ENCODE results near the gene EZR.

Gene EZR

GRCh38 chr6:158795516-158795915, 23.7 kb downstream of the EZR start:
- H3K36me3 ChIP-seq (ENCODE audit: control insufficient read depth in 2 of 2, insufficient read depth in 1 of 2, low read length in 2 of 2) = peaks cover 0 to 4% of the 10 kb centered on the region in 2 experiments; a peak in 2 of 3 replicates
- no peak overlapping the region for H3K4me3 ChIP-seq (ENCODE audit: low read depth, low read length)
- H3K9me3 ChIP-seq (ENCODE audit: control insufficient read depth, insufficient read depth, low read depth, low read length) = no peaks in the 10 kb centered on the region
- TF ChIP-seq ZNF629 (tag by site-specific recombination; IDR thresholded peaks at IDR 0.05) (no peak), ZNF624 (tag by site-specific recombination; IDR thresholded peaks at IDR 0.05) (no peak), ZNF292 (tag by site-specific recombination; IDR thresholded peaks at IDR 0.05; ENCODE audit: borderline replicate concordance, low read depth) (no peak), ZNF121 (tag by site-specific recombination; IDR thresholded peaks at IDR 0.05) (no peak), ZBTB6 (tag by site-specific recombination; IDR thresholded peaks at IDR 0.05) (no peak), PRDM1 (tag by site-specific recombination; IDR thresholded peaks at IDR 0.05) (no peak), TRIM28 (IDR thresholded peaks at IDR 0.05; ENCODE audit: borderline replicate concordance, low read length) (no peak), ZNF701 (tag by site-specific recombination; IDR thresholded peaks at IDR 0.05) (no peak), ZNF777 (tag by site-specific recombination; IDR thresholded peaks at IDR 0.05; ENCODE audit: borderline replicate concordance) (no peak), ZNF37A (tag by site-specific recombination; IDR thresholded peaks at IDR 0.05) (no peak), ZBTB7A (tag by site-specific recombination; IDR thresholded peaks at IDR 0.05; ENCODE audit: low read depth) (no peak), ZNF146 (tag by site-specific recombination; IDR thresholded peaks at IDR 0.05) (no peak)
- CTCF ChIA-PET = interaction anchor here (0.8 to 3.8 kb wide), 4 partner anchors 10 to 178 kb away, joined by 3 to 24 read pairs (median 4); no protein-coding TSS in a partner anchor
- H3K4me1 ChIP-seq (ENCODE audit: control insufficient read depth, insufficient read depth, low read length) = peaks cover 29% of the 10 kb centered on the region
- H3K27ac ChIP-seq (ENCODE audit: extremely low read depth, low read depth, low read length) = no peak overlapping the region
- POLR2A ChIA-PET = interaction anchor here (1.5 kb wide), 1 partner anchor 24 kb away, joined by 3 read pairs; the partner anchor contains the start of gene EZR

DNA sequence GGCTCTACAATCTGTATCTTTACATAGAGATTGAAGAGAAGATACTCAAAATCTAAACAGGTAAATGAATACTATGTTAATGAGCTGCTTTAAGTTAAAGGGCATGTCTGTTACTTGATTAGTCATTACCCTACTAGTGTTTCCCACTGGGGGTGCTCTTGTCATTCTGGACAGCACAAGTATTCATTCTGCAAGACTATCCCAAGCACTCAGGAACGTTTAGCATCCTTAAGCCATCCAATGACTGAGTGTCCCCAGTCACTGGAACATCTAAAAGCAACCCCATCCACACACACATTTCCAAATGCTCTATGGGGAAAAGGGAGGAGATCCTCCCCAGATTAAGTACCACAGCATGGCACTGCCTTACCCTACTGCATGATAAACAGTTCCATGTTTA, 25.7 kb downstream of the EZR start:
- Histone ChIP-seq H3K27ac (ENCODE audit: extremely low read depth, low read depth, low read length) (no peak overlapping the region), H3K36me3 (ENCODE audit: control insufficient read depth in 2 of 2, insufficient read depth in 1 of 2, low read length in 2 of 2) (peaks cover 6 to 15% of the 10 kb centered on the region in 2 experiments; a peak in 2 of 3 replicates), H3K4me3 (ENCODE audit: low read depth, low read length) (no peak overlapping the region), H3K9me3 (ENCODE audit: control insufficient read depth, insufficient read depth, low read depth, low read length) (no peaks in the 10 kb centered on the region), H3K4me1 (ENCODE audit: control insufficient read depth, insufficient read depth, low read length) (peaks cover 16% of the 10 kb centered on the region)
- TF ChIP-seq ZNF341 (tag by site-specific recombination; IDR thresholded peaks at IDR 0.05; ENCODE audit: low read depth) (no peak), ZNF571 (tag by site-specific recombination; IDR thresholded peaks at IDR 0.05) (no peak), ZNF398 (tag by site-specific recombination; IDR thresholded peaks at IDR 0.05) (no peak), MZF1 (tag by site-specific recombination; IDR thresholded peaks at IDR 0.05; ENCODE audit: borderline replicate concordance) (no peak), GLI4 (tag by site-specific recombination; IDR thresholded peaks at IDR 0.05) (no peak), ZNF394 (tag by site-specific recombination; IDR thresholded peaks at IDR 0.05; ENCODE audit: borderline replicate concordance) (no peak), ZNF202 (tag by site-specific recombination; IDR thresholded peaks at IDR 0.05; ENCODE audit: borderline replicate concordance) (no peak), ZNF132 (tag by site-specific recombination; IDR thresholded peaks at IDR 0.05; ENCODE audit: borderline replicate concordance) (no peak), OVOL3 (tag by site-specific recombination; IDR thresholded peaks at IDR 0.05) (no peak), SCRT1 (tag by site-specific recombination; IDR thresholded peaks at IDR 0.05; ENCODE audit: borderline replicate concordance) (no peak), ZNF473 (tag by site-specific recombination; IDR thresholded peaks at IDR 0.05) (no peak)
- TF ChIP-seq, protein P1, sequence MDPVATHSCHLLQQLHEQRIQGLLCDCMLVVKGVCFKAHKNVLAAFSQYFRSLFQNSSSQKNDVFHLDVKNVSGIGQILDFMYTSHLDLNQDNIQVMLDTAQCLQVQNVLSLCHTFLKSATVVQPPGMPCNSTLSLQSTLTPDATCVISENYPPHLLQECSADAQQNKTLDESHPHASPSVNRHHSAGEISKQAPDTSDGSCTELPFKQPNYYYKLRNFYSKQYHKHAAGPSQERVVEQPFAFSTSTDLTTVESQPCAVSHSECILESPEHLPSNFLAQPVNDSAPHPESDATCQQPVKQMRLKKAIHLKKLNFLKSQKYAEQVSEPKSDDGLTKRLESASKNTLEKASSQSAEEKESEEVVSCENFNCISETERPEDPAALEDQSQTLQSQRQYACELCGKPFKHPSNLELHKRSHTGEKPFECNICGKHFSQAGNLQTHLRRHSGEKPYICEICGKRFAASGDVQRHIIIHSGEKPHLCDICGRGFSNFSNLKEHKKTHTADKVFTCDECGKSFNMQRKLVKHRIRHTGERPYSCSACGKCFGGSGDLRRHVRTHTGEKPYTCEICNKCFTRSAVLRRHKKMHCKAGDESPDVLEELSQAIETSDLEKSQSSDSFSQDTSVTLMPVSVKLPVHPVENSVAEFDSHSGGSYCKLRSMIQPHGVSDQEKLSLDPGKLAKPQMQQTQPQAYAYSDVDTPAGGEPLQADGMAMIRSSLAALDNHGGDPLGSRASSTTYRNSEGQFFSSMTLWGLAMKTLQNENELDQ (tag by site-specific recombination; IDR thresholded peaks at IDR 0.05; ENCODE audit: low read depth) = no peak
- TF ChIP-seq, protein P2, sequence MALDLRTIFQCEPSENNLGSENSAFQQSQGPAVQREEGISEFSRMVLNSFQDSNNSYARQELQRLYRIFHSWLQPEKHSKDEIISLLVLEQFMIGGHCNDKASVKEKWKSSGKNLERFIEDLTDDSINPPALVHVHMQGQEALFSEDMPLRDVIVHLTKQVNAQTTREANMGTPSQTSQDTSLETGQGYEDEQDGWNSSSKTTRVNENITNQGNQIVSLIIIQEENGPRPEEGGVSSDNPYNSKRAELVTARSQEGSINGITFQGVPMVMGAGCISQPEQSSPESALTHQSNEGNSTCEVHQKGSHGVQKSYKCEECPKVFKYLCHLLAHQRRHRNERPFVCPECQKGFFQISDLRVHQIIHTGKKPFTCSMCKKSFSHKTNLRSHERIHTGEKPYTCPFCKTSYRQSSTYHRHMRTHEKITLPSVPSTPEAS (tag by site-specific recombination; IDR thresholded peaks at IDR 0.05) = no peak
- TF ChIP-seq, protein P3, sequence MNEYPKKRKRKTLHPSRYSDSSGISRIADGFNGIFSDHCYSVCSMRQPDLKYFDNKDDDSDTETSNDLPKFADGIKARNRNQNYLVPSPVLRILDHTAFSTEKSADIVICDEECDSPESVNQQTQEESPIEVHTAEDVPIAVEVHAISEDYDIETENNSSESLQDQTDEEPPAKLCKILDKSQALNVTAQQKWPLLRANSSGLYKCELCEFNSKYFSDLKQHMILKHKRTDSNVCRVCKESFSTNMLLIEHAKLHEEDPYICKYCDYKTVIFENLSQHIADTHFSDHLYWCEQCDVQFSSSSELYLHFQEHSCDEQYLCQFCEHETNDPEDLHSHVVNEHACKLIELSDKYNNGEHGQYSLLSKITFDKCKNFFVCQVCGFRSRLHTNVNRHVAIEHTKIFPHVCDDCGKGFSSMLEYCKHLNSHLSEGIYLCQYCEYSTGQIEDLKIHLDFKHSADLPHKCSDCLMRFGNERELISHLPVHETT (tag by site-specific recombination; IDR thresholded peaks at IDR 0.05) = no peak
- POLR2A ChIA-PET = interaction anchor here (0.8 kb wide), 1 partner anchor 9 kb away, joined by 3 read pairs; no protein-coding TSS in a partner anchor
- CTCF ChIA-PET = interaction anchor here (0.6 to 3.0 kb wide), 13 partner anchors 10 to 357 kb away, joined by 3 to 26 read pairs (median 3); no protein-coding TSS in a partner anchor

Data from HEK293 (cell line).